ENCODE data around the gene ZNF292.
"Not testable (repeated sequence)": the region's sequence is repeated elsewhere in the genome, so short reads cannot be mapped to it uniquely, and the experiment has no call there.

The ZNF292 gene

DNA sequence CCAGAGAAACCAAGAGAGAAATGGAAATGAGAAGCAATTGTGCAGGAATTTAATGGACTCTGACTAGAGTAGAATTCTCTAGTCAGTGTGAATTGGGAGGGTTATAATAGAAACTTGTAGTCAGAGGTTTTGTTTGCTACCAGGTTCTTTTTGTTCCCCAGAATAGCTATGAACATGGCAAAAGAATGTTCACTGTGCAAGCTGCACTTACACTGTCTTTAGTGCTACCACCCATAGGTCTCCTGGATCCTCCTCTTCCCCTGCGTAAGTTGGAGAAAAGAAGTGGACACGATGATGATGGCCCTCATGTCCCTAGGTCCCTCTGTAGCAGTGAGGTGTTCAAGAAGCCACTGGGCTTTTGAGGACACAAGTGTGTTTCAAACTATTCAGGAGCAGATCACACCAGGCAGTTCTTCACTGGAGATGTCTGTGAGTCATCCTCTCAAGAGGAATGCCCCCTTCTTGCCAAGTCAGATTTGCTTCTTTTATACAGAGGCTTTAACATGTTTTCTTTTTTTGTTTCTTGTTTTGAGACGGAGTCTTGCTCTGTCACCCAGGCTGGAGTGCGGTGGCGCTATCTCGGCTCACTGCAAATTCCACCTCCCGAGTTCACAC is 119.4 kb downstream of the ZNF292 start:
- peak; percentile 31 to 37 for DNase-seq (ENCODE audit: low read depth in 2 of 2)

DNA sequence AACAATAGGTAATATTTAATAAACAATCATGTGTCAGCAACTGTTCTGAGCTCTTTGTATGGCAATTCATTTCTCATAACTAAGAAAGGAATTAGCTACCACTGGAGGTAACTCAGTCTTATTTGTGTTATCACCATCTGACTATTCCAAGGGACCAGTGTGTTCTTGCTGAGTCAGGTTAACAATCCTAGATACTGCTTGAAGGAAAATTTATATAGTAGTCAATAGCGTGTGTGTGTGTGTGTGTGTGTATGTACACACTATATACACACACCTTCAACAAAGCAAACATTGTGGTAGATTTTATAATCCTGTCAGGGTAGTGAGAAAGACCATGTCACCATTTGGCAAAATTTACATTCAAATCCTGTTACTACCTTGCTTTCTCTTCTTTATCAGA is 121.3 kb downstream of the ZNF292 start:
- DNase-seq (ENCODE audit: low read depth in 2 of 2), result no peak

DNA sequence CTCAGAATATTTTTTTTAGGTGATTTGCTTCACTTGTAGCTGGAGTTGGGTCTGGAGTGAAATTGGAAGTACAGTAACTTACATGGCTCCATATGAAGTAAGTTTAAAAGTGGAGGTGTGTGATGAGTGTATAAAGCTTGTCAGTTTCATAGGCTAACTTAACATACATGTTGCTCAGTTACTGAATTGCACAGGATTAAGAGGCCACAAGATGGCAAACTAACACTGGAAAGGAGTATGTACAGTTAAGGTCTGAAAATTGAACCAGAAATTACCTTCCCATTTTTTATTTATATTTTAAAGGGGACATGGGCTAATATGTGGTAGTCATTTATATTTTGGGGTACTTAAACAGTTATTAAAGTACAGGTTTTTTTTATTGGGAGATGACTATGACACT is 121.8 kb downstream of the ZNF292 start:
- DNase-seq (ENCODE audit: low read depth in 2 of 2), result no peak

DNA sequence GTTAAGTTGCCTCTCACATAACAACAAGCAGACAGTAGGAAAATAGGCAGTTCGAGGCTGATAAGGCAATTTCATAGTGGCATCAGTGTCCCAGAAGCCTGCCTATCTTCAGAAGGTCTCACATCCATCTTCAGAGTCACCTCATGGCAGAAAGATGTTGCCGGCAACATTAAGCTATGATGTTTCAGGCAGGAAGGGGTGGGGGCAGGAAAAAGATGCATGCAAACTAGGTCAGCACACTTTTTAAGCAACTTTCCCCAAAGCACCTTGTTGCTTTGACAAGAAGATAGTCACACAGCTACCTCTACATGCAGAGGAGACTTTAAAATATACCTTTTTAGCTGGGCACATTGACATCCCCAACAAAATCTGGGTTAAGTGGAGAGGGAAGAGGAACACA is 123.8 kb downstream of the ZNF292 start:
- no peak for DNase-seq (ENCODE audit: low read depth in 2 of 2)

DNA sequence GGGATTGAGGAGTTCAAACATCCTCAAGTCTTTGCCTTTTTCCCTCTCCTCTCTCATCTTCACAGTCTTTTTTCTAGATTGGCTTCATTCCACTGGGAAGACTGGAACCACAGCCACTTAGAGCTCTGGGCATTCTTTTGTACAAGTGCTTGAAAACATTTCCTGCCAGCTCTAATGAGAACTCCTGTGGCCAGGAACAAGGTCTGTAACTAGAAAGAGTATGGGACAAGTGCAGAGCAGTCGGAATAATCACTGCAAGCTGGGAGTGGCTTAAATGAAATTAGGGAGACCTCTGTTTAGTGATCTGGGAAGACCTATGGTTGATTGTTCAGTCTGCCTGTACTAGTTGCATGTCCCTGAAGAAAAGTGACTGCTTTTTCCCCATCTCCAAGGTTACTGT is 126.1 kb downstream of the ZNF292 start:
- no peak for DNase-seq (ENCODE audit: low read depth in 2 of 2)

DNA sequence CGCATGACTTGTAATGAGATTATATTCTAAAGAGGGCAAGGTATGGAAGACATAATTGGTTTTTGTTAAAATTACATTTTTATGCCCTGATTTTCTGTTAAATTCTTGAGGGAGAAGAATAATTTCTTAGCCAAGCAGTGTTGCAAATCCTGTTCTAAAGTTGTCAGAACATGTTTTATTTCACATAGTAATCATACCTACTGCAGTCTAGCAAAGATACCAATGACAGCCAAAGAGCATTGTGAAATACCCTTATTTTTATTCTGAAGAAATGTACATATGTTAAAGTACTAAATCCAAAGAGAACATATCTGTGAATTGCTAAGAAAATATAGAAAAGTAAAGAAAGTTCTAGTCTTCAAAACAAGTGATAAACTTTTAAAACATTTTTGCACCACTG is 127.4 kb downstream of the ZNF292 start:
- DNase-seq (ENCODE audit: low read depth in 2 of 2), result no peak

DNA sequence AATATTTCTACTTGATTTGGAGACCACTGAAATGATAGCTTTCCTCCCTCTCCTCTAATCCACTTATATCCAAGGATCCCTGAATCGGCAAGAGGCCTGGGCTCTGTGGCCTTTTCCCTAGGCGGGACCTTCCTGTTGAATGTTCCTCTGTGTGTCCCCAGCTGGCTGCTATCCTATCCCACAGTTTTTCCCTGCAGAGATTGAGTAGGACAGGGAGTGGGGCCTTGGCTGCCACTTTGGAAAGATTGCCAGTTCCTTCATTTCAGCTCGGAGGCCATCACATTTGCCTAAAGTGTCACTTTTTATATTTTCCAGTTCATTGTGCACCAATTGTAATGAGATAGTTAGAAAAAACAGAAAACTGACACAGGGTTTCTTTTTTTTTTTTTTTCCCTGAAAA is 128.1 kb downstream of the ZNF292 start:
- DNase-seq (ENCODE audit: low read depth in 2 of 2), result no peak

DNA sequence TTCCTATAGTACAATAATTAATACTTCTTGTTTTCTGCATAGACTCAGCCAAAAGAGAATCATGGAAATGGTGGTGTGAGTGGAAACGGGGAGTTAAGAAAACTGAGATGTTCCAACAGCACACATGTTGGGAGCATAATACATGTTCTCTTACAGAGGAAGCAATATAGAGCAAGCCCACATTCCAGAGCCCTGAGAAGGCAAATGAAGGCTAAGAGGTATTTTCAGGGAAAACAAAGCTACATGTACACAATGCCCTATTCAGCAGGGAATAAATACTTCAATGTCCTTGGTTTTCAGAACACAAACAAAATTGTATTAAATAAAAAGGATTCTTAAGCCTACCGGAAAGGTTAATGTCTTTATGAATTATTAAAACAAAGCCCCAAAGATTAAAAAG is 131.9 kb downstream of the ZNF292 start:
- no peak for DNase-seq (ENCODE audit: low read depth in 2 of 2)

DNA sequence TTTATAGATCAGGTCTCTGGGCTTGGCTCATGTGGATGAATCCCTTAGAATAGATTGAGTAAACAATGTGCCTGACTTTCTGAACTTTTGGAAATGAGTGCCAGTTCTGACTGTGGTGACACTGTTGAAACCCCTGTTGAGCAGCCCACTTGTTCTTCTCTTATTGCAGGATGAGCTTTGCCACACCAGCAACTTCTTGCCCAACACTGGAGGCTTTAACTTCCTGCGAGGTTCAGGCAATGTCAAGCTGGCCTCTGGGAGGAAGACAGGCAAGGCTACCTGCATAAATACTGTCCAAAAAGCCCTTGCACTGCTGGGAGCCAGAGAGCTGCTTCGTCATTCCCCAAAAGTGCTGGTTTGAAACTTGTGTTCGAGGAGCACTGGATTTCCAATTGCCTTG is 134.2 kb downstream of the ZNF292 start:
- no peak for DNase-seq (ENCODE audit: low read depth in 2 of 2)

DNA sequence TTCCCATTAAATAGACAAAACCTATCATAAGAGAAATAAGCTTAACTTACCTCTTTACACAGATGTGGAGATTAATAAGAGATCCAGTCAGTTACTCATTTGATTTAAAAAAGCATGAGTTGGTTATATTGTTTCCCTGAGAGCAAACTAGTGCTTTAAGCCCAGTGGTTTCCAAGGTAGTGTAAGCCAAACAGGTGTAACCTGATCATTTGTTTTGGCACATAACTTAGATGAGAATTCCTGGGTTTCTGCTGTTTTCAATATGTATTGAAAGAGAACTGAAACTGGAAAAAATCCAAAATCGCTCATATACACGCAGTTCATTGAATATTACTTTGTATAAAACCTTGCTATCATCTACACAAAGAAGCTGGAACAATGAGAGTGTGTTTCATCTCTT is 136.5 kb downstream of the ZNF292 start:
- no peak for DNase-seq (ENCODE audit: low read depth in 2 of 2)

DNA sequence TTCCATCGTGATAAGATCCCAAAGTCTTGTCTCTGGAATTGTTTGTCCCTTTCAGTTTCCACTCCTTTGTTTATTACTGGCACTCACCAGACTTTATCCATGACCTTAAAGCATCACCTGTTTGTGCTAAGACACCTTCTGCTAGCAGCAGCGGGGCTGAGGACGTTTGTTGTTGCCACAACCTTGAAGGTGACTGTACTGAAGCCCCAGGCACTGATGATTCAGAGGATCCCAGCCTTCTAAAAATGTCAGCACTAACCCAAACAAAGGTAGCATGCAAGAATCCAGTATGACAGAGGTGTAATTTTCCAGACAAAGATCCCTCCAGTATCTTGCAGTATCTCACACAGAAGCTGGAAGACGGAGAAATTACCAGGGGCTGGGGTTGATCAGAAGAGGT is 138.2 kb downstream of the ZNF292 start:
- no peak for DNase-seq (ENCODE audit: low read depth in 2 of 2)

DNA sequence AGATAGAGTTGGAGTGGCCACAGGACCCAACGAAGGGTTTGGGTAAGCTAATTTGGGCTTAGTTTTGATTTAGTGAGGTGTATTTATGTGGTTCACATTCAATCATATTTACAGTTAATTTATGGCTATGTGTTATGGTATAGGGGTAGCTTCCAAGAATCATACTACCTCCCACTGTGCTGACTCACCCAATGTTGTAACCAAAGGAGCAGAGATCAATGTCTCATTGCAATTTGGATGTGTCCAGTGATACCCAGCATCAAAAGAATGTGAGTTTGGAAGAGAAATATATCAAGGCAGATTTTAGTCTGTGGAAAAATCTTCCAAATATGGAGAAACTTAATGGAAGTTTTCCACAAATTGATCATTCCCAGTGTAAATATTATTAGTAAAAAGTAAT is 141.8 kb downstream of the ZNF292 start:
- peak in 1 of 2 experiments; percentile 8 for DNase-seq (ENCODE audit: low read depth in 2 of 2)

DNA sequence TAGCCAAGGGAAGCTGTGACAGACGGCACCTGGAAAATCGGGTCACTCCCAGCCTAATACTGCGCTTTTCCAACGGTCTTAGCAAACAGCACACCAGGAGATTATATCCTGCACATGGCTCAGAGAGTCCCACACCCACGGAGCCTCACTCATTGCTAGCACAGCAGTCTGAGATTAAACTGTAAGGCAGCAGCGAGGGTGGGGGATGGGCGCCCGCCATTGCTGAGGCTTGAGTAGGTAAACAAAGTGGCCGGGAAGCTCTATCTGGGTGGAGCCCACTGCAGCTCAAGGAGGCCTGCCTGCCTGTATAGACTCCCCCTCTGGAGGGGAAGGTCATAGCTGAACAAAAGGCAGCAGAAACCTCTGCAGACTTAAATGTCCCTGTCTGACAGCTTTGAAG is 145.9 kb downstream of the ZNF292 start:
- not testable (repeated sequence) for DNase-seq (ENCODE audit: low read depth in 2 of 2)

DNA sequence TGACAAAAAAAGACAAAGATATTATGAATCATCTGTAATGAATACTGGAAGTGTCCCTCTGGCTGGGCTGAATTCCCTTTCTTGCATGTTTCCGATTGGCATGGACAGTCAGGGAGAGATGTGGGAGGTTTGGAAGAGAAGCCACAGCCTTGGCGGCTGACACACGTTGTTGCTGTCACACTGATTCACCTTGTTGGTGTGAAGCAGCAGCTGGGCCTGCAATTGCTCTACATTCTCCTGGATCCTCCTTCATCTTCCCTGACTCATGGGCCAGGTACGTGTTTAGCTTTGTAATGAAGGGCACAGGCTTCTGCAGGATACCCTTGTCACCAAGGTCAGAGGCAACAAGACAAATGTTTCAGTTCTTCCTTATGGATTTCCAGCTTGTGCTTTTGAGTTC is 153.6 kb downstream of the ZNF292 start:
- DNase-seq (ENCODE audit: low read depth in 2 of 2), result no peak

DNA sequence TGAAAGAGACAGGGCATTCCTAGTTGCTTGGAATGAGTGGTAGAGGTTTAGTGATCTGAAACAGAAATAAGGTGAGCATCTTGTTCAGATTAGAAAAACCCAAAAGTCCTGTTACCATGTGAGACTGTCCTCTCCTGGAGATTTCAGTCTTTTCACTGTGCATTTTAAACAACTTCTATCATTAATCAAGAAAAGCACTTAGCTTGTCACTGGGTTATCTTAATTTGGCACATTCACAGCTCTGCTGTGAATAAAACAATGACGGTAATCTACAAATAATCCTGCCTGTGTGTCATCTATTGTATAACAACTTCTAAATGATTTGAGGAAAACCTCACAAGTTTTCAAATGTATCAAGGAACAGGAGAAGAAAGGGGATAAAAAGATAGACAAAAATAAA is 157.5 kb downstream of the ZNF292 start:
- no peak for DNase-seq (ENCODE audit: low read depth in 2 of 2)

Measured in fibroblast of skin of left quadriceps (primary cell).